IPS-11a (cell line): Measurements from ENCODE around the gene STMN1.
A peak's percentile ranks its signal among the peaks of the same experiment; 100 is the strongest.

Source experiments
- H3K4me3 ChIP-seq: one replicate; pipeline ENCODE4 v1.5.1; 2013; ENCODE audit warnings: low read depth, low read length, control low read depth

The STMN1 gene

DNA sequence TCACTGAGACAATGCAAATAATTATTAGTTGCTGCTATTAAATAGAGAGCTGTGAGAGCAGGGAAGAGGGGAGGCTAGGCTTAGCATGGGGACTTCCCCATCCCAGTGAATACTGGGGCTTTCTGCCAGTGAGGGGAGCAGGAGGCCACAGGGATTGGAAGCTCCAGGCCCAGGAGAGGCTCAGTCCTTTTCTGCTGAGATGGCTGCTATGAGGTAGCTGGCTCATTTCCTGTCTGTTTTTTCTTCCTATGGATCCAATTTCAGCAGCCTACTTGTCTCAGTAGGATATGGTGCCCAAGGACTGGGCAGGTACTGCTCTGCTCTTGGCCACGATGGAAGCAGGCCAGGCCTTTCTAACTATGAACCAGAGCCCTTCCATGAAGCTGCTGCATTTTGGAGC is 10.0 kb downstream of the STMN1 start:
- H3K4me3 ChIP-seq, result no peak overlapping the region

DNA sequence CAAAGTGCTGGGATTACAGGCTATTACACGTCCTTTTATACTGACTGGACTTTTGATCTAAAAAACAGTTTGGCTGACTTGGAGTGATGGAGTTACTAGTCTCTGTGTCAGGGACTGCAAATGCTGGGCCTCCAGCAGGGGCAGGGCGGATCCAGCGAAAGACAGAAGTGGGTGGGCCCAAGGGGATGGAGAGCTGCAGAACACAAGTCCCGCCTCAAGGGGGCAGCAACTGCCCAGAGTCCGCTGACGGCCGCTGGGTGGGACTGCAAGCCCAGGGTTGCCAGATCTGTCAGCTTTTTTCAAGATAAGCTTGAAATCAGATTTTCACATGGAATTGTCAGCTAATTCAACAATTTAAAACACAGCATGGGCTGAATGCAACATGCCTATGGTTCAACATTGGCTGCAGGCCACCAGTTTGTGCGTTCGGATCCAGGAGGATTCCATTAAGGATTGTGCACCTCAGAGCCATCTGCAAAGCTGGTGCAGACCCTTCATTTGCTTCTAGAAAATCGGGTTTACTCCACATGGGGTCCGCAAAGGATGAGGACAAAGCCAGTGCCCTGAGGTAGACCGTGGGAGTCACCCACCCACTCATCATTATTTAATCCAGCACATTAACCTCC is 10.7 kb downstream of the STMN1 start:
- H3K4me3 ChIP-seq, result no peak overlapping the region

DNA sequence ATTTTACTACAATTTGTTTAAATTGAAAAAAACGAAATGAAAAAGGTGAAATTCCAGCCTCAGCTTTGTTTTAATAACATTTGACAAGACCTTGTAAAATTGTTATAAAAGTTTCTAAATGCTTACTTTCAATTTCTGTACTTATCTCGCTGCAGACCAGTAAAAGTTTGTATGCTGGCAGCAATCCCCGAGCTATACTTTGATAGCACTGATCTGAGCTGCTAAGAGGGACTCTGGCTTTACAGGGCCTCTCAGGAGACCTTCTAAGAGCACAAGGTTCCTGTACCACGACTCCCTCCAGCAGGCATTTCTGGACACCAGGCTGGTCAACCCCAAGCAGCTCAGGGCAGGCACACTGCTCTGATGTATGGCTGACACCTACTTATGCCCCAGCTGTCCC is 13.1 kb downstream of the STMN1 start:
- H3K4me3 ChIP-seq, result no peak overlapping the region

DNA sequence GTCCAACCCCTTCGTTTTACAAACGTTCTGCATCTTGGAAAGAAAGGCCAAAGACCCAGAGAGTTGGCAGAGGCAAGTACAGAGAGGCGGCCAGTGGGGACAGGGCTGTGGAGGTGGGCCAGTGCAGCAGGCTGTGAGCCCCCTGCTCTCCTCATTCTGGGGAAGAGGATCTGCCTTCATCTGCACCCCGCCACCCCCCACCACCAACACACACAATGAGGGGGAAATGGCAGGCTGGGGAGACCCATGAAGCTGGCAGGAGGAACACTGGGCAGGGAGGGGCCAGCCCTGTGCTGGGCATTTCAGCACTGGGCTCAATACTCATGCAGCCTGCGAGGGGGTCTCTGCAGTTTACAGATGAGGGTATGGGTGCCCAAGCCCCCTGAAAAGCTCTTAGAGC is 14.6 kb downstream of the STMN1 start:
- H3K4me3 ChIP-seq, result no peak overlapping the region

DNA sequence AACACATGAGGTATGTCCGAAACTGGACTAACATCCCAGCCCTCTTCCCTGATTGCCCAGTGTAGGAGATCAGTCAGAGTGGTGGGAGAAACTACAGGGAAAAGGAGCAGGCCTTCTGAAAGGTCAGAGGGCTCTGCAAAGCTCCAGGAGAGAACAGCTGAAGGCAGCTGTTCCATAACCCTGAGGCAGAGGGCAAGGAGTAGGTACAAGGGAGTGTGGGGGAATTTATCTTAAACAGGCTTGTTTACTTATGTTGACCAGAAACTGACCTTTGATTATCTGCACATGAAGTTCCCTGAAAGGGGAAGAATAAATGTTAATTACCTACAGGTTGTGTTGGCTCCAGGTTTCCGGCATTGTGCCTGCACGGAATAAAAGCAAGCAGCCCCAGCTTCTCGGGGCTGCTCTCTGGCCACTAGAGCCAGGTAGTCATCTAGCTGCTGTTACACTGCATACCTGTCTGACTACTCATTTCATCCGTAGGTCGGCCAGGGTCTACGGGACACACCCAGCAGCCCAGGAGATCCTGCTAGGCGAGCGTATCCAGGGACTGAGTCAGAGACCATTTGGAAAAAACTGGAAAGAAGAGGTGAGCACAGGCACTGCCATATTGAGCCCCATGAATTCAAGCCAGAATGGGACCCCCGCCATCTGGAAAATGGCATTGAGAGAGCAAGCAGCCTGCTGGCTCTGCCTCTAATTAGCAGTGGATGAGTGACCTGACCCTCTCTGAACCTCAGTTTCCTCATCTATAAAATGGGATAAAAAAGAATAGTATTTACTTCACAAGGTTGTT is 15.8 kb downstream of the STMN1 start:
- no peak overlapping the region for H3K4me3 ChIP-seq

DNA sequence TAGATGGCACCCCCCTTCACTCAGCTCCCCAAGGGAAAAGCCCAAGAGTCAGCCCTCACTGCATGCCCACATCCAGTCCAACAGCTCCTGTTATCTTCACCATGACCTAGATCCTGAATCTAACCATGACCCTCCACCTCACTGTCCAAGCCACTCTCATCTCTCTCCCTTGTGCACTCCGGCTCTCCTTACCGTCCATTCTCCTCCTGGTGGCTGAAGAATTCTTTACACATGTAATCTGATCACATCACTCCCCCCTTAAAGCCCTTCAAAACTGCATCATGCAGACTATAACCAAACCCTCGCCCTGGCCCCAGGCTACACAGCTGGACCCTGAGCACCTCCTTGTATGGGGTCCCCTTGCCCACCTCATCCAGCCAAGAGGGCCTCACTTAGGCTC is 16.7 kb downstream of the STMN1 start:
- H3K4me3 ChIP-seq, result no peak overlapping the region

DNA sequence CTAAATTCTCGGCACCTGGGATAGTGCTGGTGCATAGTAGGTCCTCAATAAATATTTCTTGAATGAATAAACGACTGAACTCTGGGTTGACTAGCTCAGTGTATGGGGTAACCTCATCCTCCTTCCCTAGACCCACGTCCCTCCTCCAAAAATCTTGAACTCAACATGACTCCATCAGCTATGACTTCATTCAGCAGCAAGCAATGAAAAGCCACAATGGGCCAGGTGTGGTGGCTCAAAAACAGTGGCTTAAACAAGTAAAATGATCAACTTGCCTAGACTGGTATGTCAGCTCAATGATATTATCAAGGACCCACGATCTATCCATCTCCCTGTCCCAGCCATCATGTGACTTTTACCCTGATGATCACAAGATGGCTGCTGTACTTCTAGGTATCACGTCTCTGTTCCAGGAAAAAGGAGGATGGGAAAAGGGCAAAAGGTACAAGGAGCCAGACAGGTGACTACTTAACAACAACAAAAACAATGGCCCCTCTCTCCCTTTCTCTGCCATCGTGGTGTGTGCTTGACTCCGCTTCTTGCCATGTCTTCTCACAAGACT is 17.7 kb downstream of the STMN1 start:
- H3K4me3 ChIP-seq, result no peak overlapping the region

DNA sequence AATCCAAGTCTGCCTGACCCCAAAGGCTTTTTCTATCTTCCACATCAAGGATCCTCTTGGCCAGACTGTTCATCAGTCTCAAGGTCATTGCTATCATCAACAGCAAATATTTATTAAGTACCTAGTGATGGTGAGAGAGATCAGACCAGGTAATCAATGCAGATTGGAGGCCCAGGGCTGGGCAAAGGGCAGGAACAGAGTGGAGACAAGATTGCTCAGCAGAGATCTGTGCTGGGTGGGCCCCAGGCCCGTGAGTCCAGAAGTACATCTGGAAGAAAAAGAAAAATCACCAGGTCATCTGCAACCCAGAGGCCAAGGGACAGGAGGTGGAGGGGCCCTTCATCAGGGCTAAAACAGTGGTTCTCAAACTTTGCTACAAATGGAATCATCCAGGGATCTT is 20.6 kb downstream of the STMN1 start:
- no peak overlapping the region for H3K4me3 ChIP-seq

DNA sequence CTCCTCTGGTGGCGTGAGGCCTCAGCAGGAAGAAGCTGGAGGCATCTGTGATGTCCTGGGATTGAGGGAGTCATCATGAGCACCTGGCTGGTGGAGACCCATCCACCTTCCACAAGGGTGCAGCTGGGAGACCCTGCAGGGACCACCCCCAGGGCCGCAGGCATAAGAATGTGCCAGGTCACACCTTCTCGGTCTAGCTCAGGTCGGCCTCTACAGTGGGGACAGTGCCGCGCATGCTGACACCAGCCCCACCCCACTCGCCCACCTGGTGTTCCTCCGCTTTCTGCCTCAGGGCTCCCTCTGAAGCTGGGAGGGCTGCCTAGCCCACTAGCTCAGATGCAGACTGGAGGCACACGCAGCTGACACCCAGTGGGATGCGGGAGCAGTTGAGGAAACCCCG is 25.0 kb downstream of the STMN1 start:
- no peak overlapping the region for H3K4me3 ChIP-seq

DNA sequence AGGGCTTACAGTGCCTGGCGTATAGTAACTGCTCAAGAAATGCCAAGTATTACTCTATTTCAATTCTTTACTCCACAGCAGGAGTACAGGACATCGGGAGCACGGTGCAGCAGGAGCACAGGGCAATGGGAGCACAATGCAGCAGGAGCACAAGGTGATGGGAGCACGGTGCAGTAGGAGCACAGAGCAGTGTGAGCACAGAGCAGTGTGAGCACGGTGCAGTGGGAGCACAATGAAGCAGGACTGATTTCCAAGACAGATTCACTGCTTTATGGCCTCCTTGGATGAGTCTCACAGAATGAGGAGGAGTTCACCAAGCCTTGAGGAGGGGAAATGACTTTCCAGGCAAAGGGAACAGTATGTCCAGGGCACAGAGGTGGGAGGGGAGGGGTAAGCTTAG is 25.7 kb downstream of the STMN1 start:
- H3K4me3 ChIP-seq, result no peak overlapping the region

DNA sequence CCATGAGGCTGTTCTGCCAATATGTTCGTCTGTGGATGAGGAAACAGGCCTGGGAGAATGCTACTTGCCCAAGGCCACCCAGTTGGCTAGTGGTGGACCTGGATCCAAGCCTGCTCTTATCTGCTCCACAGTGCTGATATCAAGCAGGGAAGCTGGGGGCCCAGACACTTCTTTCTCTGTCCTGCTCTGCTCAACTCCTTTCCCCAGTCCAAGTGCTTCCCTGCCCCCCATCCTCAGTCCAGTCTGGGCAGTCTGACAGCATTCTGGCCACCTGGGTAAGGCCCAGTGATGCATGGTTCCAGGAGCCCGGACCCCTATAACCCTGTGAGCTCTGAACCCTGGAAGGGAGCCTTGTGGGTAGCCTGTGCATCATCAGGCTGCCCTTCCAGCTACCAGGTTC is 26.5 kb downstream of the STMN1 start:
- no peak overlapping the region for H3K4me3 ChIP-seq

DNA sequence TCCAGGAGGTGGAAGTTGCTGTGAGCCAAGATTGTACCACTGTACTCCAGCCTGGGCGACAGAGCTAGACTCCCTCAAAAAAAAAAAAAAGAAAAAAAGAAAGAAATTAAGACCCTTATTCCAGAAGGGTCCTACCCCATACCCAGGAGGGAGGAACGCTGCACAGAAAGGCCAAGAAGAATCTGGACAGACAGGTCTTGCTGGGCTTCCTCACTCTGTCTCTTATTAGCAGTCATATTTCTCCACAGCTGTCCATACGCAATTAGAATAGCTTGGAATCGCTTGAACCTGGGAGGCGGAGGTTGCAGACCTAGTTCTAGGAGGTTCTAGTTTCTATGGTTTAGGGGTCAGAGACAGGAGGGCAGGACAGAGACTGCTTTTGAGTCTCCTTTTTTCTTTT is 27.5 kb downstream of the STMN1 start:
- no peak overlapping the region for H3K4me3 ChIP-seq

DNA sequence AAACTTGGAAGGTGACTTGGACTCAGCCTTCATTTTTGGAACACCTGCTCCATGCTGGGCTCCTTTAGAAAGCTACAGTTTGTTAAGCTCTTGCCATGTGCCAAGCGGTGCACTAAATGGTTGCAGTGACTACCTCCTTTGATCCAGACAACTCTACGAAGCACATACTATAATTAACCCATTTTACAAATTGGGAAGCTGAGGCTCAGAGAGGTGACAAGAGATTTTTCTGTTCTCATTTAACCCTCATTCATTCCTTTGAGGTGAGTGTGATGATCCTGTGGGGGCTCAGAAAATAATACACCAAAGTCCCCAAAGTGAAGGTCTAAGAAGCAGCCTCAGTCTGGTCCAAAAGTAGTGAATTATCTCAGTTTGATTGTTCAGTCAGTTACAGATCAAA is 29.1 kb downstream of the STMN1 start:
- H3K4me3 ChIP-seq, result no peak overlapping the region

DNA sequence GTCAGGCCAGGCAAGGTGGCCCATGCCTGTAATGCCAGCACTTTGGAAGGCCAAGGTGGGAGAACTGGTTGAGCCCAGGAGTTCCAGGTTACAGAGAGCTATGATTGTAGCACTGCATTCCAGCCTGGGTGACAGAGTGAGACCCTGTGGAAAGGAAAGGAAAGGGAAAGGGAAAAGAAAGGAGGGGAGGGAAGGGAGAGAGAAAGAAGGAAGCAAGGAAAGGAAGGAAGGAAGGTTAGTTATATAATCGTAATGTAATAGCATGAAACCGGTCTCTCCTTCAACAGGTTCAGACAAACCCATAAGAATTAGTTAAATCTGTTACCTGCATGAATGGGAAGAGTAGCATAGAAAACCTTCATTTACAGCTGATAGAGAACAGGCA is 29.5 kb downstream of the STMN1 start:
- H3K4me3 ChIP-seq, result no peak overlapping the region

DNA sequence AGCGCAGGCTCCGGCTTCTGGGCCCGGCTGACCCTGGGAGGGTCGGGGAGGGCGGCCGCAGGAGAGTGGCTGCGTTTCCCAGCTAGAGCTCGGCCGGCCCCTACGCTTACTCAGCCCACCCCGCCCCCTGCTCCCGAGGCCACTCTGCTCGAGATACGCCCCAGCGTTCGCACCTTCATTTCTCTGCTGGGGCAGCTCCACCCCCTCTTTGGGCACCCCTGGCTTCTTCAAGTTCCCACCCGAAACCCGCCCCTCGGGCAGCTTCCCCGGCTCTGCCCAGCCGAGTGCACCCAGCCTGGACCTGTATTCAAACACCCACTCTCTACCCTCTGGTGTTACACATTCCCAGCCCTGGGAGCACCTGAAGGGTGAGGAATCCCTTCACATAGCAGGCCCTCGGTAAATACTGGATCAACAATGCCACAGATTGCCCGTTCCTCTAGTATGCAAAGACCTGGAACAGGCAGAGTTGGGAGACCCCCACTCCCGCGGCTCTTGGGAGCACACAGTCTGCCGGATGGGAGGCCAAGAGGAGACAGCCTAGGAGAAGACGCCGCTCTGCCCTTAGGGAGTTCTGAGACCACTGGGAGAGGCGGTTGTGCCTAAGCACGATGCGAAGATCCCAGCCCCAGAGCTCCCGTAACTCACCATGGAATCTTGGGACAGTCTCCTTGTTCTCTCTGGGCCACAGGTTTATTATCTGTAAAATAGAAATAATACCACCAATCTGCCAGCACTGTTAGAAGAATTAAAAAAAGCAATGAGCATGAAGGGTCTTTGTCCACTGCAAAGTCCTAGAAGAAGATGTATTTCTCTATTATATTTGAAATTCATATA is 30.1 kb downstream of the STMN1 start:
- peak overlapping the region; percentile 29 for H3K4me3 ChIP-seq

DNA sequence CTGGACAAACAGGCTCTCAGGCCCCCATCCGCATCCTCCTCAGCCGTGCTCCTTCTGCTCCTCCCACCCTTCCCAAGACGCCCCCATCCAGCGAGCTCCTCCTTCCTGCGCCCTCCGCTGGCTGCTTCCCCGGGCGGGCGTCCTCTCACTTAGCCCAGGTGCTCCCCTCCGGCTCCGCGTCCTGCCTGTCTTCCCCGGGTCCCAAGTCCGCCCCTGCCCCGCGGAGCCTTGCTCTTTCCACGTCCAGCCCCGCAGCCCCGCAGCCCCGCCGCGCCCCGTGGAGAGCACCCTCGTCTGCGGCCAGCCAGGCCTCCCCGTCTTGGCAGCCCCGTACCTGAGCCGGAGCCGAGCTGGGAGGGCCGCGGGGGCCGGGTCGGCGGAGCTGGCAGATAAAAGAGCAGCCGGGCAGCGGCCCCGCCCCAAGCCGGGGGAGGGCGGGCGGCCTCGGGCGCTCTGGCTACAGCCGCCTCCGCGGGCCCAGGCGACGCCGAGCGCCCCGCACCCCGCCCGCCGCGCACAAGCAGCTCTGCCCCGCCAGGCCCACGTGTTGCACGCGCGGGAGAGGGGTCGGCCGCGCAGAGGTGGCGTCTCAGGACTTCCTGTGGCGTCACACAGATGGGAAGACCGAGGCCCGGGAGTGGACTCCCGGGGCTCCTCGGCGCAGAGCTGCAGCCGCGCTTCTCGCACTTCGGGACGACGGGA is 30.9 kb downstream of the STMN1 start, which contains the start of gene PAQR7:
Gene PAQR7, minus strand, starts transcription at position 555 of the 702 bp plus-strand sequence. CDS start 11,869 bp downstream, outside the sequence.
- H3K4me3 ChIP-seq, result peak within 1 kb of the TSS; percentile 29

DNA sequence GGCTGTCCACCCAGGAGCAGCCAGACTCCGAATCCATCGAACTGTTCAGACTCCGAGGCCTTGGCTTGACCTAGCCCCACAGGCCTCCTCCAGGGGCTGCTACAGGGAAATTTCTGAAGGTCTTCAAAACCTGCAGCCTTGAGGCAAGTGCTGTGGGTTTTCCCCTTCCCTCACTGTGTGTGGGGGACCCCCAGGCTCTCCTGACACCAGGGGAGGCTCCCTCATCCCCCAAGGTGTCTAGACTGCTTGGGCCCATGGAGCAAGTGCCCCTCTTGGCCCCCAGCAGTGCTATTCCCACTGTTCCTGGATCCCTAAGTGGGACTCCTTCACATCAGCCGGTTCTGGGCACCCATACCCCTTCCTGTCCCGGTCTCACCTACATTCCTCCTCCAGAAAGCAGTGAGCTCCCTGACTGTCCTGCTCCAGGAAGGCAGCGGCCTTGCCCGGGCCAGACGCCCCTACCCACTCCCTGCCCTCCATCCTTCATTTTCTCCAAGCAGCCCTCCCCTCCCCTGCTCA is 31.5 kb downstream of the STMN1 start:
- H3K4me3 ChIP-seq, result peak overlapping the region; percentile 29

DNA sequence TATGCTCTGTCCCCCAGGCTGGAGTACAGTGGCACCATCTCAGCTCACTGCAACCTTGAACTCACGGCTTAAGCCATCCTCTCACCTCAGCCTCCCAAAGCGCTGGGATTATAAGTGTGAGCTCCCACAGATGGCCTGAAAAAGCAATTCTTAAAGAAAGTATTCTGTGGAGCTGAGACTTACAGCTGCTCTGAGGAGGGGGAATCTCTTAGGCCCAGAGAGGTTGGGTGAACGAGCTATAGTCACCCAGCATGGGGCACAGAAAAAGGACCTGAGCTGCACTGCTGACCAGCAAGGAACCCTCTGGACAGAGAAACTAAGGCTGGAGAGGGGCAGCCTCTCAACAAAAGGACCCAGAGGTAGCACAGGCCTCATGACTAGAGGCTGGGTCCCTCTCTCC is 32.0 kb downstream of the STMN1 start:
- no peak overlapping the region for H3K4me3 ChIP-seq

DNA sequence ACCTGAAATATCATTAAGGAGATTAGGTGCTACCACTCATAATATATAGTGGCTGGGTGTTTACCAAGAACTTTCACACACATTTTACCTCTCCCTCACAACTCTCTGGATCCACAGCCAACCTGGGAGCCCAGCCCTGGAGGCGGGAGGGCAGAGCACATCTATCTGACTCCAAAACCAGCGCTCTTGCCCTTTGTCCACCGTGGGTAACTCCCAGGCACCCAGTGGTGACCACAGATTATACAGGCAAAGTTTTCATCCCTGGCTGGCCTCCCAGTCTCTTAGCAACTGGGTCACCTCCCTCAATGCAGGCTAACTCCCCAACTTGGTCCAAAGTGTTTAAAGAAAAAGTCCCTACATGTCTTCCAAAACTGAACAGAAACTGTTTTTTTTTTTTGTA is 33.1 kb downstream of the STMN1 start:
- no peak overlapping the region for H3K4me3 ChIP-seq

DNA sequence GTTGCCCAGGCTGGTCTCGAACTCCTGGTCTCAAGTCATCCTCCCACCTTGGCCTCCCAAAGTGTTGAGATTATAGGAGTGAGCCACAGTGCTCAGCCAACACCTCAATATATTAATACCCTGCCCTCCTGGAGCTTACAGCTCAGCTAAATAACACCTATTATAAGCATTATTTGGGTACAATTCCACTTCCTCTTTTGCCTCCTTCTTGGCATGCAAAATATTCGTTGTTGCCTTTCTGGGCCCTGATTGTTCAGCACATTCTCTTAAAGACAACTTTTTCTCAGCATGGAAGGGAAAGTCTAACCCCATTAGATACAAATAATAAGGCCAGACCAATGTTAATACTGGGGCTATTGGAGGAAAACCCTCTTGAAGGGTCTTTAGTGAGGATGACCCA is 33.5 kb downstream of the STMN1 start:
- H3K4me3 ChIP-seq, result no peak overlapping the region
